ENCODE data around the gene ANKRD36B. TPM values are rescaled to one million over a fixed set of nuclear protein-coding genes. Genes with fewer than 3 reads are reported as not detected.
"Not testable (repeated sequence)": the region's sequence is repeated elsewhere in the genome, so short reads cannot be mapped to it uniquely, and the experiment has no call there.

ANKRD36B gene
- polyA plus RNA-seq, 3 donors, result 31.7 to 36.7 (median 32.7) TPM

GRCh38 chr2:97589257-97589597 is 450 bp downstream of the ANKRD36B start:
- not testable (repeated sequence) for DNase-seq (ENCODE audit: extremely low read depth in 1 of 11, low read depth in 9 of 11, low spot score in 4 of 11)

GRCh38 chr2:97565674-97566073 is 24.0 kb downstream of the ANKRD36B start:
- DNase-seq (ENCODE audit: extremely low read depth in 1 of 11, low read depth in 9 of 11, low spot score in 4 of 11), result not testable (repeated sequence)

GRCh38 chr2:97552406-97552805 is 37.3 kb downstream of the ANKRD36B start:
- DNase-seq (ENCODE audit: extremely low read depth in 1 of 11, low read depth in 9 of 11, low spot score in 4 of 11), result not testable (repeated sequence)

GRCh38 chr2:97550498-97550897 is 39.2 kb downstream of the ANKRD36B start:
- not testable (repeated sequence) for DNase-seq (ENCODE audit: extremely low read depth in 1 of 11, low read depth in 9 of 11, low spot score in 4 of 11)

GRCh38 chr2:97549058-97549457 is 40.6 kb downstream of the ANKRD36B start:
- not testable (repeated sequence) for DNase-seq (ENCODE audit: extremely low read depth in 1 of 11, low read depth in 9 of 11, low spot score in 4 of 11)

- not testable (repeated sequence) for DNase-seq (ENCODE audit: extremely low read depth in 1 of 11, low read depth in 9 of 11, low spot score in 4 of 11)
Measured at GRCh38 chr2:97548536-97548935, 41.1 kb downstream of the ANKRD36B start.

- DNase-seq (ENCODE audit: extremely low read depth in 1 of 11, low read depth in 9 of 11, low spot score in 4 of 11), result no peak
Measured at GRCh38 chr2:97546711-97547110, 43.0 kb downstream of the ANKRD36B start.

GRCh38 chr2:97544911-97545310 is 44.8 kb downstream of the ANKRD36B start:
- DNase-seq (ENCODE audit: extremely low read depth in 1 of 11, low read depth in 9 of 11, low spot score in 4 of 11), result not testable (repeated sequence)

- DNase-seq (ENCODE audit: extremely low read depth in 1 of 11, low read depth in 9 of 11, low spot score in 4 of 11), result not testable (repeated sequence)
Measured at GRCh38 chr2:97525904-97526303, 63.8 kb downstream of the ANKRD36B start.

GRCh38 chr2:97523816-97524215 is 65.9 kb downstream of the ANKRD36B start:
- not testable (repeated sequence) for DNase-seq (ENCODE audit: extremely low read depth in 1 of 11, low read depth in 9 of 11, low spot score in 4 of 11)

- DNase-seq (ENCODE audit: extremely low read depth in 1 of 11, low read depth in 9 of 11, low spot score in 4 of 11), result not testable (repeated sequence)
Measured at GRCh38 chr2:97522916-97523555, 66.6 kb downstream of the ANKRD36B start.

- not testable (repeated sequence) for DNase-seq (ENCODE audit: extremely low read depth in 1 of 11, low read depth in 9 of 11, low spot score in 4 of 11)
Measured at GRCh38 chr2:97495651-97496050, 94.0 kb downstream of the ANKRD36B start.

GRCh38 chr2:97490141-97490540 is 99.5 kb downstream of the ANKRD36B start:
- DNase-seq (ENCODE audit: extremely low read depth in 1 of 11, low read depth in 9 of 11, low spot score in 4 of 11), result not testable (repeated sequence)

Other genes with a start within 250 kb of the ANKRD36B start
- 100 to 1,000 TPM; 185 to 247 (median 204) TPM for gene COX5B, start 56.2 kb upstream of the ANKRD36B start, polyA plus RNA-seq (ENCODE audit: insufficient read length in 3 of 3)
- gene ACTR1B, start 74.2 kb upstream of the ANKRD36B start, polyA plus RNA-seq (ENCODE audit: insufficient read length in 3 of 3), result 10 to 100 TPM; 55.5 to 67.6 (median 65.4) TPM
- gene C2orf92, start 79.8 kb upstream of the ANKRD36B start, polyA plus RNA-seq (ENCODE audit: insufficient read length in 3 of 3), result 10 to 100 TPM; 10.6 to 22.3 (median 12.4) TPM
- gene ZAP70, start 123.7 kb upstream of the ANKRD36B start, polyA plus RNA-seq (ENCODE audit: insufficient read length in 3 of 3), result 1 to 10 TPM; 2.4 to 2.6 (median 2.5) TPM